Keratinocyte (primary cell): ENCODE results near the gene ZNF8.

ENCODE experiments used
- CTCF ChIP-seq, 3 experiments: IDR thresholded peaks in 1 of 3; conservative IDR thresholded peaks in 1 of 3; optimal IDR thresholded peaks in 1 of 3; 2 replicates in 2 of 3; 3 replicates in 1 of 3; pipeline versions ENCODE3 to v1.5.1; 2011; ENCODE audit warnings: low read length in 3 of 3, mild to moderate bottlenecking in 3 of 3, moderate library complexity in 2 of 3, control low read depth in 1 of 3, inconsistent platforms in 1 of 3; ENCODE audit not compliant: insufficient read depth in 2 of 3; ENCODE audit errors: extremely low read depth in 1 of 3
- EZH2 ChIP-seq: IDR thresholded peaks from one replicate; pipeline ENCODE4 v1.6.1; 2012; ENCODE audit warnings: inconsistent platforms, mild to moderate bottlenecking, low read length, moderate library complexity

- TF ChIP-seq CTCF (optimal IDR thresholded peaks at IDR 0.05 in 1 of 3, IDR thresholded peaks at IDR 0.05 in 1 of 3, conservative IDR thresholded peaks at IDR 0.05 in 1 of 3; ENCODE audit: extremely low read depth in 1 of 3, insufficient read depth in 2 of 3, low read length in 3 of 3): peak; percentile 33 to 74 (median 45)
- TF ChIP-seq EZH2: no peak
These were observed 49.5 kb upstream of the ZNF8 start for GRCh38 chr19:58229255-58229639.
